Liver (tissue), 9 donors: Measurements from ENCODE around the gene DNAH3. TPM values are rescaled to one million over a fixed set of nuclear protein-coding genes. Genes with fewer than 3 reads are reported as not detected.

Source experiments
- DNase-seq: peaks from one replicate; pipeline ENCODE4 v3.0.0-alpha.2; 2017; ENCODE audit warnings: low spot score
- H3K27ac ChIP-seq, 2 donors: one replicate each; pipeline ENCODE4 v1.7.0; 2013; ENCODE audit warnings: inconsistent platforms in 2 of 2, low read length in 2 of 2, control low read depth in 1 of 2, low read depth in 1 of 2, mild to moderate bottlenecking in 1 of 2
- H3K27me3 ChIP-seq, 4 donors: one replicate each; pipeline versions ENCODE4 v1.6.1 to v1.7.0; 2013; ENCODE audit warnings: low read length in 3 of 4, inconsistent platforms in 1 of 4, mild to moderate bottlenecking in 1 of 4, moderate library complexity in 1 of 4; ENCODE audit not compliant: control insufficient read depth in 4 of 4, insufficient read depth in 4 of 4
- H3K36me3 ChIP-seq, 4 donors: one replicate each; pipeline versions ENCODE4 v1.6.1 to v1.7.0; 2013; ENCODE audit warnings: low read length in 3 of 4, mild to moderate bottlenecking in 3 of 4, low read depth in 1 of 4, moderate library complexity in 1 of 4; ENCODE audit not compliant: control insufficient read depth in 4 of 4, insufficient read depth in 3 of 4
- H3K4me1 ChIP-seq, 4 donors: one replicate each; pipeline versions ENCODE4 v1.6.1 to v1.7.0; 2013; ENCODE audit warnings: low read length in 3 of 4, mild to moderate bottlenecking in 3 of 4, moderate library complexity in 1 of 4; ENCODE audit not compliant: control insufficient read depth in 4 of 4, insufficient read depth in 4 of 4
- H3K4me3 ChIP-seq, 3 donors: one replicate each; pipeline versions ENCODE4 v1.6.1 to v1.7.0; 2013; ENCODE audit warnings: low read length in 3 of 3, control low read depth in 1 of 3, low read depth in 1 of 3, mild to moderate bottlenecking in 1 of 3
- H3K9ac ChIP-seq, 2 donors: one replicate each; pipeline ENCODE4 v1.7.0; 2013; ENCODE audit warnings: low read length in 2 of 2, mild to moderate bottlenecking in 2 of 2, moderate library complexity in 2 of 2, control low read depth in 1 of 2, low read depth in 1 of 2
- H3K9me3 ChIP-seq, 4 donors: one replicate each; pipeline versions ENCODE4 v1.6.1 to v1.7.0; 2013; ENCODE audit warnings: low read length in 3 of 4; ENCODE audit not compliant: control insufficient read depth in 4 of 4
- ATF3 ChIP-seq: IDR thresholded peaks from 2 replicates; pipeline ENCODE4 v1.6.1; 2016; ENCODE audit warnings: antibody characterized with exemption
- CTCF ChIP-seq: fragments of 150-350 bp; IDR thresholded peaks from 2 replicates; pipeline ENCODE4 v1.5.1; 2017; ENCODE audit warnings: improper control_type of control experiment, low read depth, low read length; ENCODE audit not compliant: missing input control
- EGR1 ChIP-seq, 2 donors: IDR thresholded peaks; 2 replicates each; pipeline ENCODE4 v1.6.1; 2016 to 2018; ENCODE audit warnings: antibody characterized with exemption in 2 of 2, low read depth in 2 of 2
- FOXA1 ChIP-seq: IDR thresholded peaks from 2 replicates; pipeline ENCODE4 v1.6.1; 2016; ENCODE audit warnings: antibody characterized with exemption
- FOXA2 ChIP-seq: IDR thresholded peaks from 2 replicates; pipeline ENCODE4 v1.6.1; 2016; ENCODE audit warnings: antibody characterized with exemption
- GABPA ChIP-seq, 2 donors: IDR thresholded peaks in 1 of 2; conservative IDR thresholded peaks in 1 of 2; 2 replicates each; pipeline ENCODE4 v1.6.1; 2016; ENCODE audit warnings: antibody characterized with exemption in 2 of 2, mild to moderate bottlenecking in 1 of 2, moderate library complexity in 1 of 2
- HNF4A ChIP-seq, 2 donors: conservative IDR thresholded peaks; 2 replicates each; pipeline ENCODE4 v1.6.1; 2016; ENCODE audit warnings: antibody characterized with exemption in 2 of 2, mild to moderate bottlenecking in 2 of 2
- HNF4G ChIP-seq: IDR thresholded peaks from 2 replicates; pipeline ENCODE4 v1.6.1; 2016; ENCODE audit warnings: antibody characterized with exemption
- JUND ChIP-seq, 2 donors: IDR thresholded peaks; 2 replicates each; pipeline ENCODE4 v1.6.1; 2016; ENCODE audit warnings: antibody characterized with exemption in 2 of 2
- MAX ChIP-seq: IDR thresholded peaks from 2 replicates; pipeline ENCODE4 v1.6.1; 2016; ENCODE audit warnings: antibody characterized with exemption
- NR2F2 ChIP-seq: IDR thresholded peaks from 2 replicates; pipeline ENCODE4 v1.6.1; 2016; ENCODE audit warnings: antibody characterized with exemption
- REST ChIP-seq: IDR thresholded peaks from 2 replicates; pipeline ENCODE4 v1.6.1; 2016; ENCODE audit warnings: antibody characterized with exemption, mild to moderate bottlenecking
- RXRA ChIP-seq, 2 donors: IDR thresholded peaks; 2 replicates each; pipeline ENCODE4 v1.6.1; 2017 to 2018; ENCODE audit warnings: antibody characterized with exemption in 2 of 2, mild to moderate bottlenecking in 1 of 2
- SP1 ChIP-seq: IDR thresholded peaks from 2 replicates; pipeline ENCODE4 v1.6.1; 2018; ENCODE audit warnings: antibody characterized with exemption, mild to moderate bottlenecking
- TAF1 ChIP-seq: conservative IDR thresholded peaks from 2 replicates; pipeline ENCODE4 v1.6.1; 2016; ENCODE audit warnings: antibody characterized with exemption, mild to moderate bottlenecking
- YY1 ChIP-seq: IDR thresholded peaks from 2 replicates; pipeline ENCODE4 v1.6.1; 2016; ENCODE audit warnings: antibody characterized with exemption, mild to moderate bottlenecking
- WGBS: extraction: QIAGEN DNeasy Blood & Tissue Kit; methylation state at CpG from one replicate; pipeline ENCODE4 v1.1.7; 2013; 5-methylcytosine and 5-hydroxymethylcytosine counted together
- polyA plus RNA-seq, 2 donors: library from polyadenylated mRNA; stranded (reverse) in 1 of 2; unstranded in 1 of 2; fragments of 200-250 nt in 1 of 2; fragments of >200 nt in 1 of 2; fragmentation: Nextera tagmentation in 1 of 2; extraction: Ambion mirVana in 1 of 2; gene quantifications; one replicate each; pipeline versions ENCODE4 v1.2.1 to v1.2.3, GENCODE V29; 2013 to 2015
- total RNA-seq, 2 donors: library from RNA; depleted of rRNA; stranded (reverse); fragments of >200 nt; gene quantifications; one replicate each; pipeline ENCODE4 v1.2.3, GENCODE V29; 2014
- donor health status: healthy.
- donor health status: healthy.
- donor health status: healthy.
- donor health status: healthy.
- donor health status: healthy.

The DNAH3 gene
- total RNA-seq (not detected), polyA plus RNA-seq (not detected)

GRCh38 chr16:21150375-21151001, at the start of gene DNAH3:
Gene DNAH3, minus strand, starts transcription at chr16:21150846. Its CDS starts 527 bp downstream, at chr16:21150319.
- DNase-seq: no peak
- H3K4me1 ChIP-seq: peaks cover 0 to 3% (median 0%) of the 10 kb centered on the region in 4 donors
- no peak within 1 kb of the TSS for H3K9ac ChIP-seq
- H3K4me3 ChIP-seq: no peak within 1 kb of the TSS
- H3K9me3 ChIP-seq: no peaks in the 10 kb centered on the region
- no peaks in the 10 kb centered on the region for H3K36me3 ChIP-seq
- H3K27ac ChIP-seq: no peak within 1 kb of the TSS
- no peak for TF ChIP-seq MAX
- TF ChIP-seq CTCF: no peak
- no peak for TF ChIP-seq TAF1
- H3K27me3 ChIP-seq: peaks cover 0 to 2% (median 0%) of the 10 kb centered on the region in 4 donors
- WGBS: 43% methylated on average over 8 of the region's 8 CpGs

GRCh38 chr16:21199607-21200218, 49.1 kb upstream of the DNAH3 start:
- Histone ChIP-seq H3K27me3 (no peaks in the 10 kb centered on the region), H3K9me3 (no peaks in the 10 kb centered on the region), H3K27ac (no peak overlapping the region), H3K9ac (no peak overlapping the region), H3K36me3 (no peaks in the 10 kb centered on the region), H3K4me1 (peaks cover 0 to 3% (median 0%) of the 10 kb centered on the region in 4 donors), H3K4me3 (no peak overlapping the region)
- WGBS: 70% methylated on average over 5 of the region's 5 CpGs
- DNase-seq: no peak
- no peak for TF ChIP-seq FOXA1
- TF ChIP-seq SP1: no peak
- TF ChIP-seq EGR1 (IDR thresholded peaks at IDR 0.05; ENCODE audit: low read depth in 2 of 2): no peak
- TF ChIP-seq JUND (IDR thresholded peaks at IDR 0.05): no peak
- TF ChIP-seq CTCF: no peak
- no peak for TF ChIP-seq NR2F2
- no peak for TF ChIP-seq HNF4A (conservative IDR thresholded peaks at IDR 0.05)
- TF ChIP-seq FOXA2: no peak

- DNase-seq: no peak
- H3K36me3 ChIP-seq: no peaks in the 10 kb centered on the region
- 90% methylated on average over 3 of the region's 3 CpGs for WGBS
- no peak overlapping the region for H3K27ac ChIP-seq
- TF ChIP-seq EGR1 (IDR thresholded peaks at IDR 0.05; ENCODE audit: low read depth in 2 of 2) (no peak), RXRA (IDR thresholded peaks at IDR 0.05) (no peak), HNF4A (conservative IDR thresholded peaks at IDR 0.05) (no peak), HNF4G (no peak), ATF3 (no peak), NR2F2 (no peak), REST (no peak), FOXA1 (no peak), MAX (no peak), GABPA (IDR thresholded peaks at IDR 0.05 in 1 of 2, conservative IDR thresholded peaks at IDR 0.05 in 1 of 2) (no peak), YY1 (no peak), JUND (IDR thresholded peaks at IDR 0.05) (no peak), SP1 (no peak), FOXA2 (no peak), TAF1 (no peak)
- H3K27me3 ChIP-seq: no peaks in the 10 kb centered on the region
- no peaks in the 10 kb centered on the region for H3K4me1 ChIP-seq
- H3K9ac ChIP-seq: no peak overlapping the region
- H3K9me3 ChIP-seq: no peaks in the 10 kb centered on the region
- no peak overlapping the region for H3K4me3 ChIP-seq
These were observed 47.0 kb upstream of the DNAH3 start for GRCh38 chr16:21197621-21198020.
